Erythroblast (primary cell): Measurements from ENCODE around the gene TMEM129.

Source experiments
- GATA1 ChIP-seq: IDR thresholded peaks from 2 replicates; pipeline ENCODE4 v1.6.1; 2011; ENCODE audit warnings: low read depth, mild to moderate bottlenecking, control low read depth, low read length, moderate library complexity
- POLR2A ChIP-seq: IDR thresholded peaks from 2 replicates; pipeline ENCODE4 v1.6.1; 2011; ENCODE audit warnings: mild to moderate bottlenecking, low read length

- TF ChIP-seq POLR2A, result no peak
- no peak for TF ChIP-seq GATA1
Measured at GRCh38 chr4:1685235-1686150, 35.6 kb downstream of the TMEM129 start.
